ENCODE measurements around the gene CCNI.
"Not testable (repeated sequence)": the region's sequence is repeated elsewhere in the genome, so short reads cannot be mapped to it uniquely, and the experiment has no call there.

CCNI gene

GRCh38 chr4:77037736-77038135, 38.1 kb downstream of the CCNI start:
- no peak for DNase-seq

DNA sequence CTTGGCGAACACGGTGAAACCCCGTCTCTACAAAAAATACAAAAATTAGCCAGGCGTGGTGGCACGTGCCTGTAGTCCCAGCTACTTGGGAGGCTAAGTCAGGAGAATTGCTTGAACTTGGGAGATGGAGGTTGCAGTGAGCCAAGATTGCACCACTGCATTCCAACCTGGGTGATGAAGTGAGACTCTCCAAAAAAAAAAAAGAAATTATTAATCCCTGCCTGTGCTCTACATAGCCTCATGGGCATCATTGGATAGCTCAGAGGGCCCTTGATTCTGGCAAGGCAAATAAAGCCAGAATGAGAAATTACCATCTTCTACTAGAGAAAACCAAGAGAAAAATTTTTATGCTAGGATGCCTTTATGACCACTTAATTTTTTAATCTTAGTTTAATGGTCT, 38.6 kb downstream of the CCNI start:
- not testable (repeated sequence) for DNase-seq

- DNase-seq: no peak
Observed at GRCh38 chr4:77036206-77036605, 39.6 kb downstream of the CCNI start.

GRCh38 chr4:77035153-77035552, 40.6 kb downstream of the CCNI start:
- DNase-seq: no peak

DNA sequence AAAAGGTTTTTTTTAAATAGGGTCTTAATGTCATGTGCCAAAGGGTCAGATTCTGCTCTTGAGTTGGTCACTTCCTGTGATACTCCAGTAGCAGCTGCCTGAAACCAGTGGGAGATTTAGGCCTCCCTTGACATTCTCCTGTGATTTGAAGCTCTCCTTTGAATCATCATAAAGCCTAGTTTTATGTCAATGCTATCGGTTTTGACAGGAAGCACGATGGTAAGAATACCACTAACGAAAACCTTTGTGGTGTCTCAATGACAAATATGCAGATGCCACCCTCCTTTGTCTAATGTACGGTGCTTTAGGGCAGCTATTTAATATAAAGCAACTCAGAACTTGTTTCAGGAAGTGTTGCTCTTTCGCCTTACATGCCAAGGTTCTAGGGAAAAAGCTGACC, 44.2 kb downstream of the CCNI start:
- no peak for DNase-seq

GRCh38 chr4:77029757-77030156, 46.0 kb downstream of the CCNI start:
- DNase-seq: not testable (repeated sequence)

- DNase-seq: no peak
Observed at GRCh38 chr4:77028246-77028645, 47.5 kb downstream of the CCNI start.

GRCh38 chr4:77026322-77026704, 49.5 kb downstream of the CCNI start:
- DNase-seq: no peak

DNA sequence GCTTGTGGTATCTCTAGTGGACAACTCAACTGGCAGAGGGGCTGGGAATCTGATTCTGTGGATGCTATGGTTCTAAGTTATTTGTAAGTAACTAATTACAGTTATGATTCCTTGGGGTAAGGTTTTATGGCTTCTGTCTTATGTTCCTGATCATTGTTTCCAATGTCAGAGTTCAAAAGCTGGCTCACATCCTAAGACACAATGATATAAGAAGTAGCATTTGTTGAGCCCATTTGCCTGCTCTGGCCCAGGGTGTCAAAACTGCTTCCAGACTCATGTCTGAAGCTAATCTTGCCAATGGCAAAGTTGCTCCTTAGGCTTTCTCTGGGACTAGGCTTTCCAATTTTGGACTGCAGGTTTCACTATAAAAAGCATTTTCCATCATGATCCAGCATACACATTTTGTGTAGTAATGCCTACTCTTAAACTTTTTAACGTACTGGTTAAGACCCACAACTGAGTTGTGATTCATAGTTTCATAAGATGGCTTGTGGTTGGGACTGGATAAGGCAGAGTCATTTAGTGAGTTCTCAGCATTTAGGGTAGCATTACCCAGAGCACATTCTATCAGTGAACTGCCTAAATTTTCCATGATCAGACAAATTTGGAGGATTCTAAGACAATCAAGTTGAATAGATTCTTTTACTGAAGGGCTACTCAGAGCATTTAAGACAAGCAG, 50.0 kb downstream of the CCNI start:
- no peak for DNase-seq

- no peak for DNase-seq
Observed at GRCh38 chr4:77023920-77024319, 51.9 kb downstream of the CCNI start.

- no peak for DNase-seq
Observed at GRCh38 chr4:77022560-77023179, 53.1 kb downstream of the CCNI start.

DNA sequence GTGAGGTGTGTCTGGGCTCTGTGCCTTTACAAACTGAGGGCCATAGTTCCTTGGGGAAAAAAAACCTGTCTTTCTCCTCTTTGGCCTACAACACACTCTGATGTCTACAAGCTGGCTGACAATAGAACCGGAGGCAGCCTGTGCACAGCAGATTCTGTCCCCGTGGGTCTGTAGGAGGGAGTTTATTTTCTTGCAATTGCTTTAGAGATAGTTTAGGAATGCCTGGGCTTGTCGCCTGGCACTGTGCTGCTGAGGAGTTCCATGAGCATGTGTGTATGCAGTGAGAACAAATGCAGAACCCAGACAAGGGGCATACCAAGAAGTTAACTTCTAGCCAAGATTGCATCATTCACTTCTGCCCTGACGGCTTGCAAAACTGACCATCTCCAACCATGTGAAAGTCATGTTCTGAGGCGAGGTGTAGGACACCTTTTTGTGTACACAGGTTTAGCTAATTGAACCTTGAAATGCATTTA, 54.1 kb downstream of the CCNI start:
- no peak for DNase-seq

DNA sequence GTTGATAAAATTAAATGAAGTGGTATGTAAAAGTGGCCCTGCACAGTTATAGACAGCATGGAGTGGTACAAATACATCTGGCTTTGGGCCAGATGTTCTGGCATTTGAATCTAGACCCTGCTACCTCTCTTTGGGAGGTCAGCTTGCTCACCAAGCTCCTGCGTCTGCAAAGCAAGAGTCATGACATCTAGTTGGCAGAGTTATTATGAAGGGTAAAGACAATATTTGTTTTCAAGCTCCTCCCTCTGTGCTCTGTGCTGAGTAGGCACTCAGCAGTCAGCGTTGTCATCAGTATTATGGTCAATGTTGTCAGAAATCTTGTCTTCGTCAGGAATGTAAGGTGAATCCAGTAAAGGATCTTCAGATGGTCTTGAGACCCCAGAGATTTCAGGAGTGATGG, 55.8 kb downstream of the CCNI start:
- DNase-seq: no peak

DNA sequence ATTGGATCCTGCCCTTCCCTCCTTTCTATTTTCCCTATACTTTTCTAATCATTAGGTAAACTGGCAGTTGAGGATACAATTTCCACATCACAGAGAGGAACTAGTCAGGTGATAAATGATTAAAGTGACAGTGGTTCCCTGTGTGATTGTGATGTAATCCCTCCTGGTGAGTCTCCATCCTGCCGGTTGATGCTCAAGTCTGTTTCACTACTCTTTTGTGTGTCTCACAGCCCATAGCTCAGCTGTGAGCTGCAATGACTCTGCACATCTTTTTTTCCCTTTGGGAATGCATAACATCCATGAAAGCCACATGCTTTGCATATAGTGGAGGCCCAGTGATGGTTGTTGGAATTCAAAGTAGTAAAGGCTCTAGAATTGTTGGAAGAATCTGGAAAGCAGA, 60.4 kb downstream of the CCNI start:
- no peak for DNase-seq

GRCh38 chr4:77014256-77014655, 61.5 kb downstream of the CCNI start:
- no peak for DNase-seq

- no peak for DNase-seq
Observed at GRCh38 chr4:77012726-77013125, 63.1 kb downstream of the CCNI start.

DNA sequence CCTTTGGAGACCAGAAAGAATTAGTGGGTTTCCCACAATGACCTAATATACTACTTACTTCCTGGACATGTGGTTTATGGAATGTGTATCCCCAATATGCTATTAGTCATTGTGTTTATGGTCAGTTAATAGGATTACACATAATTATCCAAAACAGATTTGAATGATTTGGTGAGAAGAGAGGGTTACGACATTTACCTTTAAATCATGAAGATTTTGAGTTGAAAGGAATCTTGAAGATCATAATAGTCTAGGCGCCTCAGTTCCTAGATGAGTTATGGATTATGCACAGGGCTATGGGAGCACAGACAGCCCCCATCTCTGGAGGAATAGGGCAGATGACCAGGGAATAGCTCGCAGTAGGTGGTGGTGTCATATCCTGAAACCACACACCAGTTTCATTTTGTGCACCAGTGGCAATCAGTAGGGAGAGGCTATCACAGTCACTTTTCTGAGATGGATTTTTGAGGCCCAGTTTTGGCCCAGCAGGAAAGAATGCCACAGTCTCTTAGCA, 64.9 kb downstream of the CCNI start:
- no peak for DNase-seq

GRCh38 chr4:77009511-77010115, 66.2 kb downstream of the CCNI start:
- DNase-seq: no peak

DNA sequence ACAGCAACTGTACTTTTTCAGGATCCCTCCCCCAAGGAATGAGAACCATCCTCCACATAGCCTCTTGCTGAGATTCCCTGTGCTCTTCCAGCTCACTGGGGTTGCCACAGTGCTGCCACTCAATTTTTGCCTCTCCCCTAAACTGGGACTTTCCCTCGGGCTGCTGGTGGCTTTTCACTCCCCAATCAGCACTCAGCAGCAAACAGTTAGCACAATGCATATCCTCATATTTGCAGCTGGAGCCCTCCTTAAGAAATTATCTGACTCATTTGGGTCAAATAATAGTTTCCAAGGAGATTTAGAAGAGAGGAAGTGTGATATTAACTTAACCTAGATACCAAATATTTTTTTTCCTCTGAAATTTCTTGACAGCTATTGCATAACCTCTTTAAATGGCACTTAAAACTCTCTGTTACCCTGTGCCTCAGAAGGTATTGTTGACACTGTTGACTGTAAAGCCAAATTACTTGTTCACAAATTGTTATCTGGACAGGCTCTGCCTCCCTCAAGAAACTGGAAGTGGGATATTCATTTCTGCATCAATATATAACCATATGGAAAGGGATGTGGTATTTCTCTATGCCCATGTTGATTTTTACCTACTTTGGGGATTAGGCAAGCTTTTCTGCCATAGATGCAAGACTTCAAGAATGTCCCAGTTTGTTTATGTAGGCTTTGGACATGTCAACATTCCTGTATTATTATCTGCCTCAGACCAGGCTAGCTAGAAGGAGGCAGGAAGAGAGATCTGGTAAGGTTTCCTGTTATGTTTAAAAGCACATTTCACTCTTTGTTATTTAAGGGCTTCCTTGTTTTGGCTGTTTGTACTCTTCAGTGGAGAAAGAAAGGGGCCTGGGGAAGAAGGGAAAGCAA, 68.2 kb downstream of the CCNI start:
- DNase-seq: no peak

DNA sequence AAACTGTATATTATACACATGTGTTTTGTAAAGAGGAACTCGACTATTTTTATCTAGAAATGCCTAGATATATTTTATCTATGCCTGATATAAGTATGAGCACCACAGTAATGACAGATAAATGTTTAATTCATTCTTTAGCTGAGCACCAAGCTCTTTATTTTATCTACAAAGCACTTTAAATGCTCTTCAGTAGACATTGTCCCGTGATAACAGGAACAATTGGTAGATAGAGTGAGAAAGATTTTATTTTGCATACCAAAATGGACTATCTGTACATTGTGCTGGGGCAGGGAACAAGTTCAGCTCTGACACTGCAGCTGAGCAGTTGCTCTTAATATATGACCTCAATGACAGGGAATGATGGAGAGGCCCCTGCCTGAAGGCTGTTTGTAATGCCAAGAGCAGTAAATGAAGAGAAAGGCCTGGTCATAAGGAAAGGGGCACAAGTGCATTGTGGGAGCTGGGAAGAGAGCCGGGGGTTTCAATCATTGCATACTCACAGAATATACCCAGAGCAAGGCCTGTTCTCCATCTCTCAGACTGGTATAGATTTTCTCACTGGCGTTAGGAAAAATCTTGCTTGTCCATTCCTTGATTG, 68.9 kb downstream of the CCNI start:
- DNase-seq: no peak

GRCh38 chr4:77003400-77003799, 72.4 kb downstream of the CCNI start:
- no peak for DNase-seq

DNA sequence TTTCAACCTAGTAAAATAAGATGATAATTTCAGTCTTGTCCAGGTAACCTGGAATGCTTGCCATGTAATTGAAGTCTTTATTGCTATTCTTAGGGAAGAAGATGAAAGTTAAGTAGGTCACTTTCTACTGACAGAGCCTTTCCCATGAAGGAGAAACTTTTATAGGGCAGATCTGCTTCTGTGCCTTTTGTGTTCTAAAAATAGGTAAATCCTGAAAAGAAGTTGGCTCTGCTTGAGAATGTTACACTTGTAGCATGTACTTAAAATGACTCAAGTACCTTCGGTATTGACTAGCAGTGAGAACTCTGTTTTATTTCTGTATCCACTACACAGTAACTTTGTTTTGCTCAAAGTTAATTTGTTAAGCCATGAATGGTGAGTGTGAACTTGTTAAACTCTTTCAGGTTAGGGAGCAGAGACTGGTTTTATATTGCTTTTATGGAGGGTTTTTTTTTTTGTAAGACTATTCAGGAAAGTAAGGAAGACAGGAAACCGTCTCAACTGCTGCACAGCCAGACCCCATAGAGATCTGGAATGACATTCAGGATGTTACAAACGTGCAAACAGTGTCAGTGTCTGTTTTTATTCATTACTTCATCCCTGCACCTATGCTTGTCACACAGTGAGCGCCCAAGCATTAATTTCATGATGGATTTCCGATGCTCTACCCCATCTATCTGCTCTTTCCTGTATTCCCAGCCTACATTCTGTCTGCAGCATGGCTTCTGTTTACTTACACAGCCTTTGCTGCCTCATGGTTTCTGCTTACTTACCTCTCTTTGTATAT, 73.3 kb downstream of the CCNI start:
- no peak for DNase-seq
